K562 (cell line): Measurements from ENCODE around the gene KCNJ14. TPM values are rescaled to one million over a fixed set of nuclear protein-coding genes. Genes with fewer than 3 reads are reported as not detected.

Experiments used
- ARNT ChIP-seq, 2 experiments: fragments of 450-650 bp; IDR thresholded peaks; 2 replicates each; pipeline ENCODE4 v1.6.1; 2016; ENCODE audit warnings: mild to moderate bottlenecking in 1 of 2
- HDAC2 ChIP-seq: fragments of 450-650 bp; IDR thresholded peaks from 2 replicates; pipeline ENCODE4 v1.6.1; 2016; ENCODE audit warnings: mild to moderate bottlenecking
- HNRNPLL ChIP-seq: fragments of 200-400 bp; formaldehyde crosslinking; IDR thresholded peaks from 2 replicates; pipeline ENCODE4 v1.6.1; 2017; ENCODE audit warnings: low read length, low read depth, mild to moderate bottlenecking; ENCODE audit not compliant: poor library complexity, severe bottlenecking
- KLF16 ChIP-seq: IDR thresholded peaks from 2 replicates; pipeline ENCODE4 v1.6.1; 2016; ENCODE audit warnings: antibody characterized with exemption
- NR2C2 ChIP-seq, 2 experiments: fragments of 200-800 bp in 1 of 2; sonication (Bioruptor generic) in 1 of 2; sonication (generic) in 1 of 2; formaldehyde crosslinking in 1 of 2; IDR thresholded peaks; 2 replicates each; pipeline versions ENCODE4 v1.6.1 to v1.8.0; 2016 to 2022; ENCODE audit warnings: mild to moderate bottlenecking in 1 of 2, missing compliant biosample characterization in 1 of 2, missing genetic modification characterization in 1 of 2, missing genetic modification reagents in 1 of 2
- RBM25 ChIP-seq: fragments of 200-400 bp; formaldehyde crosslinking; IDR thresholded peaks from 2 replicates; pipeline ENCODE4 v1.6.1; 2018; ENCODE audit warnings: low read length, low read depth, moderate library complexity; ENCODE audit not compliant: severe bottlenecking
- REST ChIP-seq, 2 experiments: fragments of 450-650 bp; formaldehyde crosslinking in 1 of 2; IDR thresholded peaks; 2 replicates each; pipeline versions ENCODE4 v1.4.0 to v1.6.1; 2014 to 2020; ENCODE audit warnings: mild to moderate bottlenecking in 2 of 2, borderline replicate concordance in 1 of 2, low read depth in 1 of 2
- STAG1 ChIP-seq: sonication (generic); formaldehyde crosslinking; IDR thresholded peaks from 2 replicates; pipeline ENCODE4 v1.5.0; 2020; ENCODE audit warnings: missing genetic modification reagents, borderline replicate concordance
- STAT5B ChIP-seq: fragments of 250-450 bp; sonication (Bioruptor Pico); IDR thresholded peaks from 2 replicates; pipeline ENCODE4 v1.8.0; 2021; ENCODE audit warnings: mild to moderate bottlenecking, inconsistent platforms
- XRCC5 ChIP-seq: fragments of 200-400 bp; formaldehyde crosslinking; IDR thresholded peaks from 2 replicates; pipeline ENCODE4 v1.6.1; 2017; ENCODE audit warnings: low read depth, mild to moderate bottlenecking, low read length
- ZBTB43 ChIP-seq: sonication (generic); formaldehyde crosslinking; IDR thresholded peaks from 2 replicates; pipeline ENCODE4 v1.8.0; 2023; ENCODE audit warnings: mild to moderate bottlenecking, missing genetic modification reagents
- ZNF717 ChIP-seq: fragments of 250-450 bp; sonication (Bioruptor Pico); IDR thresholded peaks from 2 replicates; pipeline ENCODE4 v1.5.0; 2021
- polyA plus RNA-seq, 8 experiments: library from polyadenylated mRNA; depleted of rRNA in 4 of 8; stranded (reverse) in 5 of 8; unstranded in 3 of 8; fragments of >200 nt; fragmentation: Nextera tagmentation in 2 of 8; fragmentation: Illumina TruSeq in 1 of 8; extraction: Ambion mirVana in 2 of 8; extraction: Trizol in 1 of 8; gene quantifications; 2 replicates each; pipeline versions ENCODE4 v1.2.1 to v1.2.3, GENCODE V29; 2011 to 2014; ENCODE audit warnings: inconsistent platforms in 1 of 8, missing spikeins in 1 of 8
- total RNA-seq, 7 experiments: library from RNA; depleted of rRNA in 6 of 7; stranded (reverse); fragments of >200 nt in 6 of 7; fragmentation: Illumina TruSeq in 2 of 7; extraction: Trizol in 2 of 7; gene quantifications; 2 replicates each; pipeline versions ENCODE4 v1.2.1 to v1.2.3, GENCODE V29; 2011 to 2021; ENCODE audit warnings: low replicate concordance in 1 of 7

The KCNJ14 gene
- total and polyA plus RNA-seq, 9 of the 15 experiments (the other 6 are each of a cell fraction or from before 2014, with no cell fraction given) = 0.15 to 1.6 (median 0.49) TPM

- TF ChIP-seq REST (IDR thresholded peaks at IDR 0.05; ENCODE audit: borderline replicate concordance) = peak; percentile 59; the same call in 1 of the 2 replicates
- no peak for TF ChIP-seq REST (CRISPR knock-in tag; IDR thresholded peaks at IDR 0.05; ENCODE audit: low read depth)
- TF ChIP-seq ZBTB43 (CRISPR knock-in tag) = 0 out of 2 replicates have a peak, but pooled peaks have one; percentile 48
- TF ChIP-seq STAT5B (CRISPR knock-in tag) = no peak
- peak; percentile 74; the same call in 1 of the 2 replicates for TF ChIP-seq XRCC5
- 0 out of 2 replicates have a peak, but pooled peaks have one; percentile 34 for TF ChIP-seq HDAC2
- peak; percentile 90 for TF ChIP-seq RBM25
- TF ChIP-seq STAG1 = peak; percentile 49; the same call in 1 of the 2 replicates
- TF ChIP-seq NR2C2 (CRISPR knock-in tag; IDR thresholded peaks at IDR 0.05) = peak; percentile 56
- no peak for TF ChIP-seq NR2C2 (tag; IDR thresholded peaks at IDR 0.05)
- TF ChIP-seq HNRNPLL = no peak
- TF ChIP-seq ARNT (IDR thresholded peaks at IDR 0.05) = 0 out of 4 replicates have a peak, but pooled peaks of 1 of the 2 experiments have one; percentile 26
- TF ChIP-seq ZNF717 (CRISPR knock-in tag) = no peak
- peak; percentile 60; the same call in 1 of the 2 replicates for TF ChIP-seq KLF16
Observed at GRCh38 chr19:48489608-48490216, 34.3 kb downstream of the KCNJ14 start (continued).
